ENCODE data around the gene TARBP1.

DNA sequence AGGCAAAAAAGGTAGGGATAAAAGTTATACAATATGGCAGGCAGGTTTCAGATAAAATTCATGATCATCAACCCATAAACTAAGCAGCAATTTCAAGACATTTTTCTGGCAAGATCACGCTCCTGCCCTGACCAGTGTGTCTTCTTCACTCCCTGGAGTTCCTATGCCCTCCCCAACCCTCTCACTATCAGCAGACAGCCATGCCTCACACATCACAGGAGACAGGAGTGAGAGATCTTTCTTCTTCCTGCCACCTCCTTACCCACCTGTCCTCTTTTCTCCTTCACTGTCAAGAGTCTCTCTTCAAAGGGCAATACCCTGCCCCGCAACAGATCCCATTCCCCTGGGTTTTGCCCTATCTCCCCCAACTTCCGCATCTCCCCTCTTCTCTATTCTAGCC lies 77.3 kb downstream of the TARBP1 start:
- TF ChIP-seq POLR2A (IDR thresholded peaks at IDR 0.05) = no peak
- TF ChIP-seq, protein P1, sequence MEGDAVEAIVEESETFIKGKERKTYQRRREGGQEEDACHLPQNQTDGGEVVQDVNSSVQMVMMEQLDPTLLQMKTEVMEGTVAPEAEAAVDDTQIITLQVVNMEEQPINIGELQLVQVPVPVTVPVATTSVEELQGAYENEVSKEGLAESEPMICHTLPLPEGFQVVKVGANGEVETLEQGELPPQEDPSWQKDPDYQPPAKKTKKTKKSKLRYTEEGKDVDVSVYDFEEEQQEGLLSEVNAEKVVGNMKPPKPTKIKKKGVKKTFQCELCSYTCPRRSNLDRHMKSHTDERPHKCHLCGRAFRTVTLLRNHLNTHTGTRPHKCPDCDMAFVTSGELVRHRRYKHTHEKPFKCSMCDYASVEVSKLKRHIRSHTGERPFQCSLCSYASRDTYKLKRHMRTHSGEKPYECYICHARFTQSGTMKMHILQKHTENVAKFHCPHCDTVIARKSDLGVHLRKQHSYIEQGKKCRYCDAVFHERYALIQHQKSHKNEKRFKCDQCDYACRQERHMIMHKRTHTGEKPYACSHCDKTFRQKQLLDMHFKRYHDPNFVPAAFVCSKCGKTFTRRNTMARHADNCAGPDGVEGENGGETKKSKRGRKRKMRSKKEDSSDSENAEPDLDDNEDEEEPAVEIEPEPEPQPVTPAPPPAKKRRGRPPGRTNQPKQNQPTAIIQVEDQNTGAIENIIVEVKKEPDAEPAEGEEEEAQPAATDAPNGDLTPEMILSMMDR (IDR thresholded peaks at IDR 0.05) = no peak

Measured in uterus (tissue), 2 donors.